Stimulated activated effector memory CD8-positive, alpha-beta T cell treated with anti-CD3 and anti-CD28 coated beads, Interleukin-12 subunit alpha, Interleukin-12 subunit beta, amount 100 ng/mL, for 72 hours (primary cell): Measurements from ENCODE around the gene SLC35A3.
A peak's percentile ranks its signal among the peaks of the same experiment; 100 is the strongest.

Source experiments
- ATAC-seq: fragments of 150-1000 bp; cut with Tn5 transposase; 2 replicates; pipeline ENCODE4 v1.10.0; 2021
- DNase-seq, 2 donors: peaks; one replicate each; pipeline ENCODE4 v3.0.0; 2021 to 2022; ENCODE audit warnings: low spot score in 2 of 2
- H3K27ac Mint-ChIP-seq: one replicate; pipeline ENCODE4 v1.8.0; 2022; ENCODE audit warnings: mild to moderate bottlenecking, mixed read lengths
- H3K36me3 Mint-ChIP-seq: one replicate; pipeline ENCODE4 v1.8.0; 2022; ENCODE audit warnings: mild to moderate bottlenecking, mixed read lengths
- H3K4me1 Mint-ChIP-seq: one replicate; pipeline ENCODE4 v1.8.0; 2022; ENCODE audit warnings: mixed read lengths
- H3K4me3 Mint-ChIP-seq: one replicate; pipeline ENCODE4 v1.8.0; 2022; ENCODE audit warnings: mild to moderate bottlenecking, mixed read lengths
- H3K9me3 Mint-ChIP-seq: one replicate; pipeline ENCODE4 v1.8.0; 2022; ENCODE audit warnings: mixed read lengths

The SLC35A3 gene

GRCh38 chr1:100073531-100073930, 103.7 kb downstream of the SLC35A3 start:
- H3K27ac Mint-ChIP-seq: peak overlapping the region; percentile 20

GRCh38 chr1:100074604-100075395, 105.0 kb downstream of the SLC35A3 start:
- Mint-ChIP-seq H3K36me3 (peaks cover 100% of the 10 kb centered on the region), H3K27ac (peak overlapping the region; percentile 45), H3K9me3 (no peaks in the 10 kb centered on the region), H3K4me3 (no peak overlapping the region), H3K4me1 (no peaks in the 10 kb centered on the region)
- ATAC-seq (no peak), DNase-seq (no peak)

More at GRCh38 chr1:100073531-100073930, 103.7 kb downstream of the SLC35A3 start:
- Mint-ChIP-seq H3K36me3 (peaks cover 100% of the 10 kb centered on the region), H3K4me1 (no peaks in the 10 kb centered on the region), H3K9me3 (no peaks in the 10 kb centered on the region), H3K4me3 (no peak overlapping the region)
- ATAC-seq (no peak), DNase-seq (no peak)

GRCh38 chr1:100075773-100076172, 106.0 kb downstream of the SLC35A3 start:
- no peak for DNase-seq
- Mint-ChIP-seq H3K36me3 (peaks cover 100% of the 10 kb centered on the region), H3K9me3 (no peaks in the 10 kb centered on the region), H3K27ac (peak overlapping the region; percentile 45), H3K4me3 (no peak overlapping the region), H3K4me1 (no peaks in the 10 kb centered on the region)
- ATAC-seq: peak; percentile 45

- H3K4me3 Mint-ChIP-seq: no peak overlapping the region
- H3K9me3 Mint-ChIP-seq: no peaks in the 10 kb centered on the region
- ATAC-seq (no peak), DNase-seq (no peak)
- H3K36me3 Mint-ChIP-seq: peaks cover 100% of the 10 kb centered on the region
- no peaks in the 10 kb centered on the region for H3K4me1 Mint-ChIP-seq
- peak overlapping the region; percentile 45 for H3K27ac Mint-ChIP-seq
These were observed 106.5 kb downstream of the SLC35A3 start for GRCh38 chr1:100076319-100076718.

- no peaks in the 10 kb centered on the region for H3K9me3 Mint-ChIP-seq
- H3K36me3 Mint-ChIP-seq: peaks cover 100% of the 10 kb centered on the region
- no peaks in the 10 kb centered on the region for H3K4me1 Mint-ChIP-seq
- peak overlapping the region; percentile 37 for H3K27ac Mint-ChIP-seq
- no peak for DNase-seq
- H3K4me3 Mint-ChIP-seq: no peak overlapping the region
- peak; percentile 80 for ATAC-seq
These were observed 106.9 kb downstream of the SLC35A3 start for GRCh38 chr1:100076744-100077143.

- ATAC-seq: no peak
- no peak for DNase-seq
- Mint-ChIP-seq H3K4me3 (no peak overlapping the region), H3K9me3 (no peaks in the 10 kb centered on the region), H3K4me1 (no peaks in the 10 kb centered on the region), H3K36me3 (peaks cover 100% of the 10 kb centered on the region), H3K27ac (no peak overlapping the region)
These were observed 107.7 kb downstream of the SLC35A3 start for GRCh38 chr1:100077531-100077930.

GRCh38 chr1:100080331-100080730, 110.5 kb downstream of the SLC35A3 start:
- no peak for DNase-seq
- no peaks in the 10 kb centered on the region for H3K4me1 Mint-ChIP-seq
- no peaks in the 10 kb centered on the region for H3K9me3 Mint-ChIP-seq
- H3K36me3 Mint-ChIP-seq: peaks cover 100% of the 10 kb centered on the region
- H3K4me3 Mint-ChIP-seq: no peak overlapping the region
- ATAC-seq: no peak
- no peak overlapping the region for H3K27ac Mint-ChIP-seq
